ENCODE results near the gene TARBP1.

- TF ChIP-seq CTCF (IDR thresholded peaks at IDR 0.05): no peak
- no peak for TF ChIP-seq POLR2AphosphoS5 (IDR thresholded peaks at IDR 0.05)
These were observed 46.3 kb upstream of the TARBP1 start for GRCh38 chr1:234525099-234525799.
